Esophagus muscularis mucosa (tissue), 4 donors: ENCODE results near the gene APOC1. TPM values are rescaled to one million over a fixed set of nuclear protein-coding genes. Genes with fewer than 3 reads are reported as not detected.
A peak's percentile ranks its signal among the peaks of the same experiment; 100 is the strongest.

Source experiments
- DNase-seq: peaks from one replicate; pipeline ENCODE4 v3.0.0-alpha.2; 2017; ENCODE audit errors: extremely low spot score
- H3K27ac ChIP-seq, 4 donors: fragments of 200-600 bp; sonication (generic); replicated peaks in 1 of 4; 1 replicate in 3 of 4; 2 replicates in 1 of 4; pipeline ENCODE4 v1.5.1; 2016 to 2019; ENCODE audit warnings: mild to moderate bottlenecking in 1 of 4
- H3K27me3 ChIP-seq, 4 donors: fragments of 200-600 bp; sonication (generic); one replicate each; pipeline versions ENCODE4 v1.5.1 to v1.6.0; 2016 to 2019
- H3K36me3 ChIP-seq, 4 donors: fragments of 200-600 bp; sonication (generic); one replicate each; pipeline ENCODE4 v1.5.1; 2016 to 2019
- H3K4me1 ChIP-seq, 4 donors: fragments of 200-600 bp; sonication (generic); one replicate each; pipeline ENCODE4 v1.5.1; 2016 to 2019
- H3K4me3 ChIP-seq, 4 donors: fragments of 200-600 bp; sonication (generic); 1 replicate in 2 of 4; 2 replicates in 2 of 4; pipeline ENCODE4 v1.5.1; 2016 to 2019; ENCODE audit warnings: mild to moderate bottlenecking in 4 of 4, moderate library complexity in 1 of 4
- H3K9me3 ChIP-seq, 4 donors: fragments of 200-600 bp; sonication (generic); 1 replicate in 3 of 4; 2 replicates in 1 of 4; pipeline ENCODE4 v1.5.1; 2016 to 2019
- EP300 ChIP-seq: sonication (generic); formaldehyde crosslinking; IDR thresholded peaks from one replicate; pipeline ENCODE4 v1.6.1; 2017; ENCODE audit warnings: antibody characterized with exemption
- POLR2A ChIP-seq: fragments of 450-650 bp; IDR thresholded peaks from one replicate; pipeline ENCODE4 v1.6.1; 2017; ENCODE audit warnings: antibody characterized with exemption, moderate library complexity, mild to moderate bottlenecking, low read depth
- POLR2AphosphoS5 ChIP-seq, 2 donors: sonication (generic); formaldehyde crosslinking; IDR thresholded peaks; one replicate each; pipeline ENCODE4 v1.6.1; 2017; ENCODE audit warnings: antibody characterized with exemption in 2 of 2
- WGBS: methylation state at CpG from one replicate; pipeline ENCODE4 v1.1.5; 2018; 5-methylcytosine and 5-hydroxymethylcytosine counted together
- intact Hi-C: fragments of 100-400 bp; cut with DNase I; formaldehyde crosslinking; loops from one replicate; pipeline ENCODE4 v1.15.1; 2023
- total RNA-seq, 4 donors: library from RNA; depleted of rRNA; stranded (reverse); fragments of >200 nt; gene quantifications; one replicate each; pipeline versions ENCODE4 v1.1.0 to v1.2.1, GENCODE V29; 2016
- TF ChIP-seq, protein P1 (sequence below), 3 experiments: fragments of 200-600 bp in 2 of 3; fragments of 450-650 bp in 1 of 3; sonication (generic) in 2 of 3; IDR thresholded peaks; one replicate each; pipeline ENCODE4 v1.5.1; 2017 to 2019; ENCODE audit warnings: antibody characterized with exemption in 3 of 3, mild to moderate bottlenecking in 2 of 3, moderate library complexity in 1 of 3

APOC1 gene
- total RNA-seq, 4 donors from 2014 or later: 2.5 TPM; not detected in 3

DNA sequence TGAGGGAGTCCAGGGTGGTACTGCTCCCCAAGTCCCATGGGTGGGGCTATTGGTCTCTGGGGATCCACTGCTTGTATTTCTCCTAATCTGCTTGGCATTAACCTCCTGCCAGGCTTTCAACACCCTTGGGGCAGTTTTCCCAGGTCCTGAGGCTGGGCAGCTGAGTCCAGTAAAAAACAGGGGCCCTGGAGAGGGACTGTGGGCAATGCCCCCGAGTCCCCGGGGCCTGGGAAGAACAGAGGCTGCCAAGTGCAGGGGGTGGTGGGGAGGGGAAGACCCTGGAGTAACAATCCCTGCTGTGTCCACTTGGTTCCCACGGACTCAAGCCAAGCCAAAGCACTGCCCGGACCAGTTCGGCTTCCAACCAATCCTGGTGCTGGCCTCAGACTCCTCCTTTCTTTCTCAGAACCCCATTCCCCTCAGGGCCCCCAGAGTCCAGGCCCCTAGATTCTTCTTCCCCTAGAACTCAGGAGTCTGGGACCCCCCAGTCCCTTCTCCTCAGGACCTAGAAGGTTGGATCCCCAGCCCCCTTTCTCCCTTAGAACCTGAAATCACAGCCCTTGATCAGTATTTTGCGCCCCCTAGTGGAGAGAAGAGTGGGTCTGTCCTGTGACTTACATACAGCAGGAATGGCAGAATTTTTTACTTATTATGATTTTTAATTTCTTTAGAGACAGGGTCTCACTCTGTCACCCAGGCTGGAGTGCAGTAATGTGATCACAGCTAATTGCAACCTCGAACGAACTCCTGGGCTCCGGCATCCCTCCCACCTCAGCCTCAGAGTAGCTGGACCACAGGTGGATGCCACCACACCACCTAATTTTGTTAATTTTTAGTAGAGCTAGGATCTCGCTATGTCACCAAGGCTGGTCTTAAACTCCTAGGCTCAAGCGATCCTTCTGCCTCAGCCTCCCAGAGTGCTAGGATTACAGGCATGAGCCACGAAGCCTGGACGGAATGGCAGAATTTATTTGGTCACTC, 37.1 kb downstream of the APOC1 start:
- H3K9me3 ChIP-seq: no peaks in the 10 kb centered on the region
- peaks cover 0 to 31% (median 13%) of the 10 kb centered on the region in 4 donors for H3K36me3 ChIP-seq
- 41% methylated on average over 11 of the region's 13 CpGs for WGBS
- H3K4me3 ChIP-seq: no peak overlapping the region
- no peak for DNase-seq
- intact Hi-C loops: loop anchor here (1.0 kb wide), 1 partner anchor 47 kb away; no protein-coding TSS in a partner anchor
- peaks cover 24 to 42% (median 39%) of the 10 kb centered on the region in 4 donors for H3K4me1 ChIP-seq
- no peaks in the 10 kb centered on the region for H3K27me3 ChIP-seq
- peak overlapping the region in 3 of 4 donors; percentile 33 to 46 (median 36) for H3K27ac ChIP-seq
- TF ChIP-seq EP300: no peak
- TF ChIP-seq, protein P1, sequence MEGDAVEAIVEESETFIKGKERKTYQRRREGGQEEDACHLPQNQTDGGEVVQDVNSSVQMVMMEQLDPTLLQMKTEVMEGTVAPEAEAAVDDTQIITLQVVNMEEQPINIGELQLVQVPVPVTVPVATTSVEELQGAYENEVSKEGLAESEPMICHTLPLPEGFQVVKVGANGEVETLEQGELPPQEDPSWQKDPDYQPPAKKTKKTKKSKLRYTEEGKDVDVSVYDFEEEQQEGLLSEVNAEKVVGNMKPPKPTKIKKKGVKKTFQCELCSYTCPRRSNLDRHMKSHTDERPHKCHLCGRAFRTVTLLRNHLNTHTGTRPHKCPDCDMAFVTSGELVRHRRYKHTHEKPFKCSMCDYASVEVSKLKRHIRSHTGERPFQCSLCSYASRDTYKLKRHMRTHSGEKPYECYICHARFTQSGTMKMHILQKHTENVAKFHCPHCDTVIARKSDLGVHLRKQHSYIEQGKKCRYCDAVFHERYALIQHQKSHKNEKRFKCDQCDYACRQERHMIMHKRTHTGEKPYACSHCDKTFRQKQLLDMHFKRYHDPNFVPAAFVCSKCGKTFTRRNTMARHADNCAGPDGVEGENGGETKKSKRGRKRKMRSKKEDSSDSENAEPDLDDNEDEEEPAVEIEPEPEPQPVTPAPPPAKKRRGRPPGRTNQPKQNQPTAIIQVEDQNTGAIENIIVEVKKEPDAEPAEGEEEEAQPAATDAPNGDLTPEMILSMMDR (IDR thresholded peaks at IDR 0.05): peak; percentile 79 to 83 (median 80)

DNA sequence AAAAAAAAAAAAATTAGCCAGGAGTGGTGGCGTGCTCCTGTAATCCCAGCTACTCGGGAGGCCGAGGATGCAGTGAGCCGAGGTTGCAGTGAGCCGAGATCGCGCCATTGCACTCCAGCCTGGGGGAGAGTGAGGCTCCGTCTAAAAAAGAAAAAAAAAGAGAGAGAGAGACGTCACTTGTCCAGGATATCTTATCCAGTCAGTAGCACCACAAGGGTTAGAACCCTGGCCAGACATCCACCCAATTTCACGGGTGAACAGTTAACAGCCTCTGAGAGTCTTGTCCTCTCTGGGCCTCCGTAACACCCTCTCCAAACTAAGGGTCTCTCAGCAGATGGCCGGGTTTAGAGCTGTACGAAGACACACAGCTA, 39.9 kb downstream of the APOC1 start:
- Histone ChIP-seq H3K27ac (peak overlapping the region; percentile 81 to 93 (median 90)), H3K4me1 (peaks cover 37 to 70% (median 66%) of the 10 kb centered on the region in 4 donors), H3K27me3 (no peaks in the 10 kb centered on the region), H3K4me3 (peak overlapping the region; percentile 69 to 99 (median 92)), H3K36me3 (peaks cover 0 to 24% (median 13%) of the 10 kb centered on the region in 4 donors), H3K9me3 (no peaks in the 10 kb centered on the region)
- no peak for DNase-seq
- TF ChIP-seq EP300 (no peak), POLR2AphosphoS5 (IDR thresholded peaks at IDR 0.05) (no peak), POLR2A (no peak)
- TF ChIP-seq, protein P1 (IDR thresholded peaks at IDR 0.05): no peak
- intact Hi-C loops: no loop called here
- WGBS: 29% methylated on average over 13 of the region's 13 CpGs

DNA sequence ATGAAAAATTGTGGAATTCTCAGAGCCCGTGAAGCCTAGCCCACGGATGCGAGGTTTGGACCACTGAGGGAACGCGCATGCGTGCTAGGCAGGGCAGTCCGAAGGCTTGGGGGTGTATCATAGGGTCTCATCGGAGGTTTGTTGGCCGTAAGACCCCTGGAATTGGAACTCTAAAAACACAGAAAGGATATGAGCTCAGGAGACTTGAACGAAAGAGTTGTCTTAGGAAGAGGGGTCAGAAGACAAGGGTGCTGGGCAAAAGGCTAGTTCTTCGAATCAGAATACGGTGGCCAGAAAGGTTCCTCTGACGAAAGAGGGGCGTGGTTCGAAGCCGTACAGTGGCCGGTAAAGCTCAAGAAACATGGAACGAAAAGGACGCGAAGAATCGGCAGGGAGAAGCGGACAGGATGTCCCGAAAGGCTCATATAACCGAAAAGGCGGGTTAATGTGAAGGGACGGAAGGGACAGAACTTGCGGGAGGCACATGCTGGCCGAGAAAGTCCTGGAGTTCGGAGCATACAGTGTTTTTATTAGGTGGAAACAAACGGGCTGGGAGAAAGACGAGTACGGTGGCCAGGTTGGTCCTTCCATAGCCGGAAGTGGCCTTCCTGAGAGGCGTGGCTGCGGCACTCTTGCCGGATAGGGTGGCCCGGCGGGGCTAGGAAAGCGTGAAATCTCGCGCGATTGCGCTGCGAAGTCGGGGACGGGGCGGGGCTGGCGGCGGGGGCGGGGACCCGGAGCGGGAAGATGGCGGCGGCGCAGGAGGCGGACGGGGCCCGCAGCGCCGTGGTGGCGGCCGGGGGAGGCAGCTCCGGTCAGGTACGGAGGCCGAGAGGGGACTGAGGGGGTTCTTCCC, 40.5 kb downstream of the APOC1 start, which contains the start of gene CLPTM1:
Gene CLPTM1, plus strand, starts transcription at position 732 of the 856 bp plus-strand sequence. Its CDS starts 16 bp downstream, at position 748.
- H3K9me3 ChIP-seq: no peaks in the 10 kb centered on the region
- WGBS: 1% methylated on average over 65 of the region's 65 CpGs
- DNase-seq: peak; percentile 99
- H3K4me3 ChIP-seq: peak within 1 kb of the TSS; percentile 69 to 99 (median 92)
- H3K27me3 ChIP-seq: no peaks in the 10 kb centered on the region
- H3K4me1 ChIP-seq: peaks cover 37 to 76% (median 70%) of the 10 kb centered on the region in 4 donors
- peaks cover 0 to 19% (median 11%) of the 10 kb centered on the region in 4 donors for H3K36me3 ChIP-seq
- peak within 1 kb of the TSS; percentile 81 to 93 (median 90) for H3K27ac ChIP-seq
- TF ChIP-seq EP300 (peak; percentile 20), POLR2AphosphoS5 (IDR thresholded peaks at IDR 0.05) (peak; percentile 88 to 93), POLR2A (peak; percentile 28)
- TF ChIP-seq, protein P1 (IDR thresholded peaks at IDR 0.05): peak in 1 of 3 experiments; percentile 26
- intact Hi-C loops: no loop called here

DNA sequence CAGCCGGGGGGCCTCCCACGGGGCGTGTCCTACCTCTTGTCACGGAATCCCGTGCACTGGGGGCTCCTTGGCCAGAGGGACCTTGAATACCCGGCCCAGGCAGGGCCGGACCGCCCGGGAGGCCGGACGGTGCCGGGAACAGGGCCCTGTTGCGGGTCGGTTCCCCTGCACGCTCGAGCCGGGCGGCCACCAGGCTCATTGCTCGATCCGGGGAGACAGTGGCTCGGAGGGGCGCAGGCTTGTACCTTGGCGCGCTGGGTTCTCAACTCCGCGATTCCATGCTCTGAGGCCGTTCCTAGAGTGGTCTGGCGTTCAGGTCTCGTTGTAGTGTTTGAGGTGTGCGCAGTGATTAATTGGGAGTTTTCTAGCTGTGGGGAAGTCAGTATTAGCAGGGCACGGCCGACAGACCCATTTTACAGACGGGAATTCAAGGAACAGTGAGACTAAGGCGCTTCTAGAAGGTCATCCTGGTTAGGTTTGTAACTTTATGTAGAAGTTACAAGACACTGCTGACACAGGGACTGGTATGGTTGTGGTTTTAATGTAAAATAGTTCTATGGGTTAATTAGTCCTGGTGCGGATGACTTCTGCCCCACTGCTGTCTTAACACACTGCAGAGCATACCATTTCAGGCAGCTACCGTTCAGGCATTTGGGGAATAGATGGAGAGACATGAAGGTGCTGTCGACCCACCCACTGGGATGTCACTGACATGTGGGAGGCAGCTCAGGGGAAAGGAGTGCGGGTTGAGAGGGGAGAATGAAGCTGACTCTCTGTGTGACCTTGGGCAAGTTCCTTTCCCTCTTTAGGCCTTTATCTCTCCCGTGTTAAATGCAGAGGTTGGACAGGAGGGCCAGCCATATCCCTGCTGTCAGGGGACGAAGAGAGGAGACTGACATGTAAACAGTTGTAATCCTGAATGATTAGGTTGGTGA, 41.4 kb downstream of the APOC1 start:
- Histone ChIP-seq H3K4me1 (peaks cover 40 to 81% (median 73%) of the 10 kb centered on the region in 4 donors), H3K36me3 (peaks cover 0 to 19% (median 8%) of the 10 kb centered on the region in 4 donors), H3K4me3 (peak overlapping the region; percentile 69 to 99 (median 92)), H3K27ac (peak overlapping the region; percentile 81 to 93 (median 90)), H3K27me3 (no peaks in the 10 kb centered on the region), H3K9me3 (no peaks in the 10 kb centered on the region)
- DNase-seq: no peak
- intact Hi-C loops: no loop called here
- 7% methylated on average over 14 of the region's 40 CpGs for WGBS
- TF ChIP-seq POLR2A: no peak
- no peak for TF ChIP-seq EP300
- TF ChIP-seq POLR2AphosphoS5 (IDR thresholded peaks at IDR 0.05): no peak
- TF ChIP-seq, protein P1 (IDR thresholded peaks at IDR 0.05): no peak
